ENCODE measurements around the gene HCK. TPM values are rescaled to one million over a fixed set of nuclear protein-coding genes. Genes with fewer than 3 reads are reported as not detected.

Gene HCK
- total RNA-seq, 4 donors from 2014 or later = 8.0 to 56.1 (median 10.5) TPM

GRCh38 chr20:32109392-32110172, 57.5 kb downstream of the HCK start, which contains the start of gene TM9SF4:
TSS of gene TM9SF4 (plus strand) at chr20:32109714. CDS start at chr20:32109741, 27 bp downstream.
- Histone ChIP-seq H3K27me3 (no peaks in the 10 kb centered on the region), H3K4me1 (peaks cover 0 to 31% (median 3%) of the 10 kb centered on the region in 4 donors), H3K4me3 (peak within 1 kb of the TSS; percentile 64 to 96 (median 88)), H3K9me3 (no peaks in the 10 kb centered on the region), H3K27ac (peak within 1 kb of the TSS; percentile 94 to 96 (median 94)), H3K36me3 (no peaks in the 10 kb centered on the region)
- TF ChIP-seq POLR2A (IDR thresholded peaks at IDR 0.05) = peak; percentile 46 to 60
- no peak for TF ChIP-seq CTCF (IDR thresholded peaks at IDR 0.05)
- DNase-seq = peak; percentile 92 to 95 (median 93)

- Histone ChIP-seq H3K27ac (peak overlapping the region; percentile 94 to 96 (median 94)), H3K27me3 (no peaks in the 10 kb centered on the region), H3K4me1 (peaks cover 0 to 31% (median 3%) of the 10 kb centered on the region in 4 donors), H3K36me3 (peaks cover 0 to 3% (median 0%) of the 10 kb centered on the region in 3 donors), H3K9me3 (no peaks in the 10 kb centered on the region), H3K4me3 (peak overlapping the region; percentile 64 to 96 (median 88))
- DNase-seq = peak; percentile 19 to 55 (median 50)
- TF ChIP-seq CTCF (IDR thresholded peaks at IDR 0.05) (no peak), POLR2A (IDR thresholded peaks at IDR 0.05) (no peak)
Observed at GRCh38 chr20:32110173-32110704, 58.2 kb downstream of the HCK start.

GRCh38 chr20:32110727-32111126, 58.7 kb downstream of the HCK start:
- Histone ChIP-seq H3K4me3 (peak overlapping the region in 3 of 4 donors; percentile 85 to 96 (median 91)), H3K9me3 (no peaks in the 10 kb centered on the region), H3K4me1 (peaks cover 0 to 31% (median 3%) of the 10 kb centered on the region in 4 donors), H3K36me3 (peaks cover 0 to 6% (median 0%) of the 10 kb centered on the region in 3 donors), H3K27ac (peak overlapping the region; percentile 50 to 96 (median 94)), H3K27me3 (no peaks in the 10 kb centered on the region)
- TF ChIP-seq POLR2A (IDR thresholded peaks at IDR 0.05) (no peak), CTCF (IDR thresholded peaks at IDR 0.05) (no peak)
- DNase-seq = no peak

- Histone ChIP-seq H3K27ac (peak overlapping the region in 3 of 4 donors; percentile 23 to 94 (median 50)), H3K4me3 (peak overlapping the region in 1 of 4 donors; percentile 96), H3K9me3 (no peaks in the 10 kb centered on the region), H3K27me3 (no peaks in the 10 kb centered on the region), H3K36me3 (peaks cover 0 to 6% (median 0%) of the 10 kb centered on the region in 3 donors), H3K4me1 (peaks cover 0 to 31% (median 3%) of the 10 kb centered on the region in 4 donors)
- DNase-seq = no peak
- TF ChIP-seq POLR2A (IDR thresholded peaks at IDR 0.05) (no peak), CTCF (IDR thresholded peaks at IDR 0.05) (no peak)
Observed at GRCh38 chr20:32111156-32111686, 59.2 kb downstream of the HCK start.

- Histone ChIP-seq H3K27me3 (no peaks in the 10 kb centered on the region), H3K27ac (peak overlapping the region in 3 of 4 donors; percentile 23 to 94 (median 50)), H3K9me3 (no peaks in the 10 kb centered on the region), H3K4me3 (no peak overlapping the region), H3K36me3 (peaks cover 0 to 6% (median 0%) of the 10 kb centered on the region in 3 donors), H3K4me1 (peaks cover 0 to 32% (median 3%) of the 10 kb centered on the region in 4 donors)
- DNase-seq = no peak
- TF ChIP-seq POLR2A (IDR thresholded peaks at IDR 0.05) = no peak
- TF ChIP-seq CTCF (IDR thresholded peaks at IDR 0.05) = no peak
Observed at GRCh38 chr20:32111753-32112152, 59.7 kb downstream of the HCK start.

Data from Peyer's patch (tissue), 4 donors.